Mammary epithelial cell (primary cell): Measurements from ENCODE around the gene HIVEP2.

Experiments used
- EZH2 ChIP-seq: IDR thresholded peaks from 2 replicates; pipeline ENCODE4 v1.6.1; 2012; ENCODE audit warnings: low read length, inconsistent platforms, borderline replicate concordance
- TF ChIP-seq, protein P1 (sequence below), 2 donors: IDR thresholded peaks in 1 of 2; conservative IDR thresholded peaks in 1 of 2; 2 replicates each; pipeline ENCODE4 v1.5.1; 2011 to 2012; ENCODE audit warnings: inconsistent platforms in 2 of 2, low read length in 2 of 2, mild to moderate bottlenecking in 2 of 2, control low read depth in 1 of 2, low read depth in 1 of 2; ENCODE audit not compliant: insufficient read depth in 1 of 2; ENCODE audit errors: extremely low read depth in 1 of 2

DNA sequence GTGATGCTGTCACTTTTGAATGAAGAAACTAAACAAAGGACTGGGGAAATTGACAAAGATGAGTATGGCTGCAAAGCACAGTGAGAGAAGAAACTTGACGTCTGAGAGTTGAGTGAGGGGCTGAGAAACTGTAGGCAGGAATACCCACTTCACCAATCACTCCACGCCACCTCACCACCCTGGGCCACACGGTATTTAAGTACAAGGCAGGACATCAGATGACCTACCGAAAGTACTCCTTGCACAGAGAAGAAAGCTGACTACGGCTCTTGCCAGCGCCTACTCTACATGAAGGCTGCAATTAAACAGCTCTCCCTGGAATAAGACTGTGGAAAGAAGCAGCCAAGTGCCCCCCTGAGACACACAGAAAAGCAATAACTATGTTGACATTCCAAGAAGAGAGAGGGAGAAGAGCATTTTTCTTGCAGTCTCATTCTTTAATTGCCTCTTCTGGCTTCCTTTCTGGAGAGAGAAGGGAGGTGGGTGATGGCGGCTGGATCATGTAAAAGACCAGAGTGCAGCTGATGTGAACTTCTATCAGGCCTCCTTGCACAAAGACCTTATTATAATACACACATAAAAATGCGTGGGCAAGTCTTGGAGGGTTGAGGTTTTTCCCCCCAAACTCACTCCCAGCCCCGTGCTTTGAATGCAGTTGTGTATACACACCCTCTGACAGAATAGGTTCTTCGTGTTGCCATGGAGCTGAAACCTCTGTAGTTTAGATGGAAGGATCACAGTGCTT is 44.6 kb downstream of the HIVEP2 start:
- TF ChIP-seq, protein P1, sequence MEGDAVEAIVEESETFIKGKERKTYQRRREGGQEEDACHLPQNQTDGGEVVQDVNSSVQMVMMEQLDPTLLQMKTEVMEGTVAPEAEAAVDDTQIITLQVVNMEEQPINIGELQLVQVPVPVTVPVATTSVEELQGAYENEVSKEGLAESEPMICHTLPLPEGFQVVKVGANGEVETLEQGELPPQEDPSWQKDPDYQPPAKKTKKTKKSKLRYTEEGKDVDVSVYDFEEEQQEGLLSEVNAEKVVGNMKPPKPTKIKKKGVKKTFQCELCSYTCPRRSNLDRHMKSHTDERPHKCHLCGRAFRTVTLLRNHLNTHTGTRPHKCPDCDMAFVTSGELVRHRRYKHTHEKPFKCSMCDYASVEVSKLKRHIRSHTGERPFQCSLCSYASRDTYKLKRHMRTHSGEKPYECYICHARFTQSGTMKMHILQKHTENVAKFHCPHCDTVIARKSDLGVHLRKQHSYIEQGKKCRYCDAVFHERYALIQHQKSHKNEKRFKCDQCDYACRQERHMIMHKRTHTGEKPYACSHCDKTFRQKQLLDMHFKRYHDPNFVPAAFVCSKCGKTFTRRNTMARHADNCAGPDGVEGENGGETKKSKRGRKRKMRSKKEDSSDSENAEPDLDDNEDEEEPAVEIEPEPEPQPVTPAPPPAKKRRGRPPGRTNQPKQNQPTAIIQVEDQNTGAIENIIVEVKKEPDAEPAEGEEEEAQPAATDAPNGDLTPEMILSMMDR (conservative IDR thresholded peaks at IDR 0.05 in 1 of 2, IDR thresholded peaks at IDR 0.05 in 1 of 2; ENCODE audit: extremely low read depth in 1 of 2, insufficient read depth in 1 of 2, low read depth in 1 of 2, low read length in 2 of 2): no peak
- no peak for TF ChIP-seq EZH2
